HCT116 (cell line): Measurements from ENCODE around the gene CAST. TPM values are rescaled to one million over a fixed set of nuclear protein-coding genes. Genes with fewer than 3 reads are reported as not detected.

Experiments used
- ATAC-seq: fragments of 200-7000 bp; cut with Tn5 transposase; 2 replicates; pipeline ENCODE4 v1.9.1; 2020; ENCODE audit warnings: mild to moderate bottlenecking, moderate library complexity
- BruUV-seq: library from RNA; stranded (reverse); fragments of 400-500 nt; replicated peaks from 2 replicates; lab custom pipeline; 2021; lab: Mats Ljungman, UMichigan
- CTCF ChIA-PET: fragments of 300-600 bp; sonication (Branson Sonifier 250); formaldehyde crosslinking; loops from one replicate; lab custom pipeline; 2021; ENCODE audit warnings: antibody characterized with exemption; lab: Charles Lee
- POLR2A ChIA-PET: fragments of 300-600, 350-600 bp; sonication (Branson Sonifier 250); formaldehyde crosslinking; loops from one replicate; lab custom pipeline; 2021; ENCODE audit warnings: antibody characterized with exemption; lab: Charles Lee
- RAD21 ChIA-PET, 2 experiments: fragments of 300-600 bp; sonication (Branson Sonifier 250); formaldehyde crosslinking; loops; one replicate each; lab custom pipeline; 2023; ENCODE audit warnings: low total read pairs in 2 of 2; ENCODE audit not compliant: uncharacterized antibody in 2 of 2, unreplicated experiment in 2 of 2, low non-redundant PET in 1 of 2; lab: Charles Lee
- DNase-seq: peaks from one replicate; pipeline ENCODE4 v3.0.0-alpha.2; 2010; ENCODE audit warnings: low read depth, low spot score
- H2AFZ ChIP-seq: fragments of 200-600 bp; shearing (Covaris generic), sonication (generic); 2 replicates; pipeline ENCODE4 v1.6.1; 2017; ENCODE audit warnings: low read depth, mixed run types, mixed read lengths, antibody characterized with exemption, low read length; ENCODE audit not compliant: poor library complexity, severe bottlenecking
- H3K27ac ChIP-seq: 2 replicates; pipeline ENCODE4 v1.5.1; 2012; ENCODE audit warnings: low read depth, low read length
- H3K27me3 ChIP-seq: fragments of 200-600 bp; sonication (generic); 2 replicates; pipeline ENCODE4 v1.6.1; 2016; ENCODE audit warnings: mixed run types, low read length, mixed read lengths; ENCODE audit not compliant: insufficient read depth
- H3K36me3 ChIP-seq, 2 experiments: fragments of 200-500 bp in 1 of 2; fragments of 200-600 bp in 1 of 2; sonication (Bioruptor generic) in 1 of 2; sonication (generic) in 1 of 2; 2 replicates each; pipeline versions ENCODE4 v1.5.1 to v1.6.1; 2014 to 2016; ENCODE audit warnings: low read length in 2 of 2, inconsistent platforms in 1 of 2, mixed read lengths in 1 of 2, mixed run types in 1 of 2; ENCODE audit not compliant: insufficient read depth in 2 of 2, control insufficient read depth in 1 of 2
- H3K4me1 ChIP-seq, 2 experiments: fragments of 200-600 bp in 1 of 2; sonication (generic) in 1 of 2; 2 replicates each; pipeline versions ENCODE4 v1.5.1 to v1.6.1; 2012 to 2017; ENCODE audit warnings: low read length in 2 of 2, inconsistent platforms in 1 of 2, mild to moderate bottlenecking in 1 of 2, mixed read lengths in 1 of 2, mixed run types in 1 of 2, moderate library complexity in 1 of 2; ENCODE audit not compliant: insufficient read depth in 2 of 2, control insufficient read depth in 1 of 2
- H3K4me2 ChIP-seq: fragments of 200-600 bp; sonication (generic); 2 replicates; pipeline ENCODE4 v1.6.1; 2017; ENCODE audit warnings: mixed run types, low read length, mixed read lengths
- H3K4me3 ChIP-seq, 2 experiments: fragments of 200-600 bp in 1 of 2; sonication (generic) in 1 of 2; replicated peaks in 1 of 2; 2 replicates each; pipeline ENCODE4 v1.5.1; 2011 to 2016; ENCODE audit warnings: low read length in 2 of 2, control low read depth in 1 of 2, low read depth in 1 of 2, mild to moderate bottlenecking in 1 of 2, mixed read lengths in 1 of 2, mixed run types in 1 of 2
- H3K79me2 ChIP-seq: fragments of 200-600 bp; sonication (generic); 2 replicates; pipeline ENCODE4 v1.6.1; 2017; ENCODE audit warnings: mild to moderate bottlenecking, mixed run types, low read length, moderate library complexity, mixed read lengths; ENCODE audit not compliant: insufficient read depth
- H3K9ac ChIP-seq: fragments of 200-600 bp; sonication (generic); 2 replicates; pipeline ENCODE4 v1.6.1; 2016; ENCODE audit warnings: low read length, mixed read lengths
- H3K9me2 ChIP-seq: fragments of 200-600 bp; sonication (generic), shearing (Covaris generic); 2 replicates; pipeline ENCODE4 v1.6.1; 2017; ENCODE audit warnings: mixed run types, mild to moderate bottlenecking, moderate library complexity; ENCODE audit not compliant: insufficient read depth
- H3K9me3 ChIP-seq, 2 experiments: fragments of 200-500 bp in 1 of 2; fragments of 200-600 bp in 1 of 2; sonication (Bioruptor generic) in 1 of 2; sonication (generic) in 1 of 2; 2 replicates each; pipeline ENCODE4 v1.6.1; 2014 to 2017; ENCODE audit warnings: low read length in 2 of 2, mixed read lengths in 2 of 2, inconsistent platforms in 1 of 2, low read depth in 1 of 2, mild to moderate bottlenecking in 1 of 2, mixed run types in 1 of 2, moderate library complexity in 1 of 2; ENCODE audit not compliant: control insufficient read depth in 1 of 2, insufficient read depth in 1 of 2
- H4K20me1 ChIP-seq: fragments of 200-600 bp; sonication (generic), shearing (Covaris generic); 2 replicates; pipeline ENCODE4 v1.6.1; 2017; ENCODE audit warnings: mixed run types, mild to moderate bottlenecking, moderate library complexity; ENCODE audit not compliant: insufficient read depth
- ATF3 ChIP-seq: IDR thresholded peaks from 2 replicates; pipeline ENCODE4 v1.6.1; 2012
- CBX3 ChIP-seq: IDR thresholded peaks from 2 replicates; pipeline ENCODE4 v1.6.1; 2012; ENCODE audit warnings: low read depth
- CTCF ChIP-seq, 3 experiments: fragments of 200-600 bp in 1 of 3; sonication (generic) in 1 of 3; IDR thresholded peaks in 2 of 3; conservative IDR thresholded peaks in 1 of 3; 2 replicates each; pipeline ENCODE4 v1.5.1; 2012 to 2017; ENCODE audit warnings: low read depth in 2 of 3, low read length in 2 of 3, antibody characterized with exemption in 1 of 3, borderline replicate concordance in 1 of 3, control low read depth in 1 of 3, mild to moderate bottlenecking in 1 of 3, mixed read lengths in 1 of 3, mixed run types in 1 of 3, moderate library complexity in 1 of 3; ENCODE audit not compliant: insufficient read depth in 1 of 3
- ELF1 ChIP-seq: IDR thresholded peaks from 2 replicates; pipeline ENCODE4 v1.6.1; 2012; ENCODE audit warnings: low read depth, borderline replicate concordance
- EZH2 ChIP-seq: fragments of 200-600 bp; sonication (generic); IDR thresholded peaks from 2 replicates; pipeline ENCODE4 v1.6.1; 2017; ENCODE audit warnings: antibody characterized with exemption, mixed run types
- FOSL1 ChIP-seq: IDR thresholded peaks from 2 replicates; pipeline ENCODE4 v1.6.1; 2012; ENCODE audit warnings: low read depth
- POLR2A ChIP-seq: IDR thresholded peaks from 2 replicates; pipeline ENCODE4 v1.7.0; 2011; ENCODE audit warnings: borderline replicate concordance; ENCODE audit not compliant: insufficient read depth, insufficient read length; ENCODE audit errors: extremely low read depth
- RAD21 ChIP-seq: IDR thresholded peaks from 2 replicates; pipeline ENCODE4 v1.6.1; 2012; ENCODE audit warnings: low read depth, mild to moderate bottlenecking
- SRF ChIP-seq: IDR thresholded peaks from 2 replicates; pipeline ENCODE4 v1.6.1; 2012; ENCODE audit warnings: low read depth
- ZFX ChIP-seq: fragments of 450-650 bp; IDR thresholded peaks from 2 replicates; pipeline ENCODE4 v1.6.1; 2017
- ZNF274 ChIP-seq: fragments of 200-500 bp; sonication (Bioruptor generic); IDR thresholded peaks from 2 replicates; pipeline ENCODE4 v1.6.1; 2014; ENCODE audit warnings: mild to moderate bottlenecking, low read depth, low read length, inconsistent platforms
- intact Hi-C: fragments of 100-400 bp; cut with micrococcal nuclease; formaldehyde crosslinking; loops from 2 replicates; pipeline ENCODE4 v1.10.0; 2022
- total RNA-seq: library from RNA; stranded (reverse); gene quantifications from one replicate; pipeline ENCODE4 v1.2.1, GENCODE V29; 2021; ENCODE audit not compliant: unreplicated experiment
- TF ChIP-seq, protein P1 (sequence below): IDR thresholded peaks from 2 replicates; pipeline ENCODE4 v1.6.1; 2011; ENCODE audit warnings: mild to moderate bottlenecking, low read length, moderate library complexity; ENCODE audit not compliant: insufficient replicate concordance; ENCODE audit errors: extremely low read depth
- TF ChIP-seq, protein P2 (sequence below): IDR thresholded peaks from 2 replicates; pipeline ENCODE4 v1.6.1; 2012; ENCODE audit warnings: low read depth

The CAST gene
- total RNA-seq, 1 experiment from 2014 or later = 142 TPM

DNA sequence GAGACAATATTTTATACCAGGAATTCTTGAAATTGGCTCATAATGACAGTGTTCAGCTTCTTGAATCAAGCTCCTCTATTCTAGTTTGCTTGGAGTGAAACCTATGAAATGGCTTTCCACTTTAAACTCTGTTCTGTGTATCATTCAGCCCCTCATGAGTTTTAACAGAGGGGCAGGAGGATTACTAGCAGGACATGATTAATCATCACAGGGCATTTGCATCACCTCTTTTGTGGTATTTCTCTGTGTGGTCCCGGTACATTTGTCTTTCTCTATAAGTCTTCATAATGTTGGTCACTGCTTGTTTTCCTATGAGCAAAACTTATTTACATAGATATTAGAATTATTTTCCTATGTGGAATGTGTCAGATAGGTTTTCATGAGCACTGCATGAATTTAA is 21.2 kb downstream of the CAST start:
- H3K9me2 ChIP-seq = no peaks in the 10 kb centered on the region
- ChIA-PET CTCF (no interaction called here), RAD21 (no interaction called here), POLR2A (no interaction called here)
- no peak overlapping the region for H3K9ac ChIP-seq
- DNase-seq = no peak
- no peak overlapping the region for H3K4me2 ChIP-seq
- intact Hi-C loops = no loop called here
- no TSS peak for BruUV-seq
- no peaks in the 10 kb centered on the region for H4K20me1 ChIP-seq
- H3K79me2 ChIP-seq = no peaks in the 10 kb centered on the region
- H3K36me3 ChIP-seq = no peaks in the 10 kb centered on the region
- H3K9me3 ChIP-seq = no peaks in the 10 kb centered on the region
- H3K4me1 ChIP-seq = peaks cover 0 to 3% of the 10 kb centered on the region in 2 experiments; a peak in 1 of 4 replicates
- H3K4me3 ChIP-seq = no peak overlapping the region
- TF ChIP-seq CTCF (IDR thresholded peaks at IDR 0.05 in 2 of 3, conservative IDR thresholded peaks at IDR 0.05 in 1 of 3; ENCODE audit: borderline replicate concordance in 1 of 3, insufficient read depth in 1 of 3, low read depth in 2 of 3, low read length in 2 of 3) (no peak), ZNF274 (no peak), EZH2 (no peak), ELF1 (no peak), ATF3 (no peak), SRF (no peak), ZFX (no peak), POLR2A (no peak), FOSL1 (no peak), RAD21 (no peak), CBX3 (no peak)
- TF ChIP-seq, protein P1, sequence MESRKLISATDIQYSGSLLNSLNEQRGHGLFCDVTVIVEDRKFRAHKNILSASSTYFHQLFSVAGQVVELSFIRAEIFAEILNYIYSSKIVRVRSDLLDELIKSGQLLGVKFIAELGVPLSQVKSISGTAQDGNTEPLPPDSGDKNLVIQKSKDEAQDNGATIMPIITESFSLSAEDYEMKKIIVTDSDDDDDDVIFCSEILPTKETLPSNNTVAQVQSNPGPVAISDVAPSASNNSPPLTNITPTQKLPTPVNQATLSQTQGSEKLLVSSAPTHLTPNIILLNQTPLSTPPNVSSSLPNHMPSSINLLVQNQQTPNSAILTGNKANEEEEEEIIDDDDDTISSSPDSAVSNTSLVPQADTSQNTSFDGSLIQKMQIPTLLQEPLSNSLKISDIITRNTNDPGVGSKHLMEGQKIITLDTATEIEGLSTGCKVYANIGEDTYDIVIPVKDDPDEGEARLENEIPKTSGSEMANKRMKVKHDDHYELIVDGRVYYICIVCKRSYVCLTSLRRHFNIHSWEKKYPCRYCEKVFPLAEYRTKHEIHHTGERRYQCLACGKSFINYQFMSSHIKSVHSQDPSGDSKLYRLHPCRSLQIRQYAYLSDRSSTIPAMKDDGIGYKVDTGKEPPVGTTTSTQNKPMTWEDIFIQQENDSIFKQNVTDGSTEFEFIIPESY = no peak
- TF ChIP-seq, protein P2, sequence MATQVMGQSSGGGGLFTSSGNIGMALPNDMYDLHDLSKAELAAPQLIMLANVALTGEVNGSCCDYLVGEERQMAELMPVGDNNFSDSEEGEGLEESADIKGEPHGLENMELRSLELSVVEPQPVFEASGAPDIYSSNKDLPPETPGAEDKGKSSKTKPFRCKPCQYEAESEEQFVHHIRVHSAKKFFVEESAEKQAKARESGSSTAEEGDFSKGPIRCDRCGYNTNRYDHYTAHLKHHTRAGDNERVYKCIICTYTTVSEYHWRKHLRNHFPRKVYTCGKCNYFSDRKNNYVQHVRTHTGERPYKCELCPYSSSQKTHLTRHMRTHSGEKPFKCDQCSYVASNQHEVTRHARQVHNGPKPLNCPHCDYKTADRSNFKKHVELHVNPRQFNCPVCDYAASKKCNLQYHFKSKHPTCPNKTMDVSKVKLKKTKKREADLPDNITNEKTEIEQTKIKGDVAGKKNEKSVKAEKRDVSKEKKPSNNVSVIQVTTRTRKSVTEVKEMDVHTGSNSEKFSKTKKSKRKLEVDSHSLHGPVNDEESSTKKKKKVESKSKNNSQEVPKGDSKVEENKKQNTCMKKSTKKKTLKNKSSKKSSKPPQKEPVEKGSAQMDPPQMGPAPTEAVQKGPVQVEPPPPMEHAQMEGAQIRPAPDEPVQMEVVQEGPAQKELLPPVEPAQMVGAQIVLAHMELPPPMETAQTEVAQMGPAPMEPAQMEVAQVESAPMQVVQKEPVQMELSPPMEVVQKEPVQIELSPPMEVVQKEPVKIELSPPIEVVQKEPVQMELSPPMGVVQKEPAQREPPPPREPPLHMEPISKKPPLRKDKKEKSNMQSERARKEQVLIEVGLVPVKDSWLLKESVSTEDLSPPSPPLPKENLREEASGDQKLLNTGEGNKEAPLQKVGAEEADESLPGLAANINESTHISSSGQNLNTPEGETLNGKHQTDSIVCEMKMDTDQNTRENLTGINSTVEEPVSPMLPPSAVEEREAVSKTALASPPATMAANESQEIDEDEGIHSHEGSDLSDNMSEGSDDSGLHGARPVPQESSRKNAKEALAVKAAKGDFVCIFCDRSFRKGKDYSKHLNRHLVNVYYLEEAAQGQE = no peak
- TF ChIP-seq, all 23 proteins: peak for 0
- Histone ChIP-seq H2AFZ (no peak overlapping the region), H3K27ac (no peak overlapping the region), H3K27me3 (no peaks in the 10 kb centered on the region)
- ATAC-seq = no peak
